RWPE2 (cell line): Measurements from ENCODE around the gene MIF4GD.
A peak's percentile ranks its signal among the peaks of the same experiment; 100 is the strongest.

Experiments
- ATAC-seq: fragments of 200-7000 bp; cut with Tn5 transposase; 3 replicates; pipeline ENCODE4 v1.9.1; 2021; ENCODE audit warnings: low read depth
- DNase-seq: peaks from one replicate; pipeline ENCODE4 v3.0.0-alpha.2; 2020; ENCODE audit warnings: low spot score
- H3K27ac ChIP-seq: fragments of 450-650 bp; 2 replicates; pipeline ENCODE4 v1.5.1; 2017; ENCODE audit warnings: mild to moderate bottlenecking; ENCODE audit not compliant: poor library complexity, severe bottlenecking
- H3K27me3 ChIP-seq: fragments of 250-450 bp; sonication (Bioruptor Pico); 2 replicates; pipeline ENCODE4 v1.5.1; 2021; ENCODE audit warnings: mild to moderate bottlenecking, moderate library complexity; ENCODE audit not compliant: insufficient read depth, poor library complexity, severe bottlenecking
- H3K36me3 ChIP-seq: fragments of 250-450 bp; sonication (Bioruptor Pico); 2 replicates; pipeline ENCODE4 v1.5.1; 2020; ENCODE audit warnings: low read depth, mild to moderate bottlenecking, moderate library complexity
- H3K4me1 ChIP-seq: fragments of 250-450 bp; sonication (Bioruptor Pico); 2 replicates; pipeline ENCODE4 v1.5.1; 2021; ENCODE audit warnings: mild to moderate bottlenecking, moderate library complexity; ENCODE audit not compliant: insufficient read depth, poor library complexity, severe bottlenecking
- H3K4me3 ChIP-seq: fragments of 250-450 bp; sonication (Bioruptor Pico); 2 replicates; pipeline ENCODE4 v1.5.1; 2021; ENCODE audit warnings: mild to moderate bottlenecking, moderate library complexity; ENCODE audit not compliant: severe bottlenecking
- H3K9me3 ChIP-seq: fragments of 250-450 bp; sonication (Bioruptor Pico); 2 replicates; pipeline ENCODE4 v1.5.1; 2021; ENCODE audit warnings: mild to moderate bottlenecking, moderate library complexity; ENCODE audit not compliant: severe bottlenecking
- CTCF ChIP-seq: fragments of 450-650 bp; IDR thresholded peaks from one replicate; pipeline ENCODE4 v1.5.1; 2017; ENCODE audit warnings: mild to moderate bottlenecking, moderate library complexity; ENCODE audit not compliant: poor library complexity, severe bottlenecking

Gene MIF4GD

GRCh38 chr17:75228847-75229246 is 42.2 kb downstream of the MIF4GD start:
- no peak overlapping the region for H3K4me3 ChIP-seq
- no peak for TF ChIP-seq CTCF
- no peaks in the 10 kb centered on the region for H3K9me3 ChIP-seq
- H3K4me1 ChIP-seq: no peaks in the 10 kb centered on the region
- DNase-seq (no peak), ATAC-seq (no peak)
- H3K36me3 ChIP-seq: peaks cover 90% of the 10 kb centered on the region
- H3K27me3 ChIP-seq: no peaks in the 10 kb centered on the region
- H3K27ac ChIP-seq: no peak overlapping the region

- DNase-seq: no peak
- peaks cover 90% of the 10 kb centered on the region for H3K36me3 ChIP-seq
- H3K4me1 ChIP-seq: no peaks in the 10 kb centered on the region
- no peak overlapping the region for H3K27ac ChIP-seq
- ATAC-seq: no peak
- no peak for TF ChIP-seq CTCF
- H3K4me3 ChIP-seq: no peak overlapping the region
- H3K27me3 ChIP-seq: no peaks in the 10 kb centered on the region
- H3K9me3 ChIP-seq: no peaks in the 10 kb centered on the region
These were observed 42.7 kb downstream of the MIF4GD start for GRCh38 chr17:75228305-75228704.

- H3K27ac ChIP-seq: no peak overlapping the region
- ATAC-seq (no peak), DNase-seq (no peak)
- no peaks in the 10 kb centered on the region for H3K27me3 ChIP-seq
- TF ChIP-seq CTCF: no peak
- no peaks in the 10 kb centered on the region for H3K9me3 ChIP-seq
- peaks cover 92% of the 10 kb centered on the region for H3K36me3 ChIP-seq
- H3K4me1 ChIP-seq: no peaks in the 10 kb centered on the region
- no peak overlapping the region for H3K4me3 ChIP-seq
These were observed 43.3 kb downstream of the MIF4GD start for GRCh38 chr17:75227729-75228128.

GRCh38 chr17:75225016-75225415 is 46.0 kb downstream of the MIF4GD start:
- TF ChIP-seq CTCF: no peak
- H3K27ac ChIP-seq: no peak overlapping the region
- ATAC-seq (no peak), DNase-seq (no peak)
- no peaks in the 10 kb centered on the region for H3K4me1 ChIP-seq
- H3K4me3 ChIP-seq: no peak overlapping the region
- H3K27me3 ChIP-seq: no peaks in the 10 kb centered on the region
- peaks cover 91% of the 10 kb centered on the region for H3K36me3 ChIP-seq
- H3K9me3 ChIP-seq: no peaks in the 10 kb centered on the region

- DNase-seq: no peak
- Histone ChIP-seq H3K36me3 (peaks cover 98% of the 10 kb centered on the region), H3K27me3 (no peaks in the 10 kb centered on the region), H3K4me3 (no peak overlapping the region), H3K9me3 (no peaks in the 10 kb centered on the region), H3K27ac (no peak overlapping the region), H3K4me1 (no peaks in the 10 kb centered on the region)
- TF ChIP-seq CTCF: no peak
- ATAC-seq: peak; percentile 14; the same call in 1 of the 3 replicates
These were observed 51.2 kb downstream of the MIF4GD start for GRCh38 chr17:75219815-75220214.
